ENCODE measurements around the gene MBD3L2.

DNA sequence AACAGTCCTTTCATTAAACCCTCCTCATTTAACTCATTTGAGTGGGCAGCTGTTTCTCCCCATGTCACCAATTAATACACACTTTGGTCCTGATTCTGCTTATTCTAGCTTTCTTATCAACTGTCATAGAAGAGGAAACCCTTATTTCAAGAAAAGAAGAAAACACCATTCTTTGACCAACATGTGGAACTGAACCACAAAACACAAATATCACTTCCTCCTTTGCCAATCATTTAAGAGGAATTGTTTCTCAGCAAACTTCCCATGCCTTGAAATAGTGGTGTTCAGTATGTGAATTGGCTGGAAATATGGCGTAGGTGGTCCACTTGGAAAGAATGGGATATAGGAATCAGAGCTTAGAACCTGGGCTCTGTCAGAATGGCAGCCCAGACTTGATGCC lies 48.3 kb upstream of the MBD3L2 start:
- no peak for TF ChIP-seq POLR2A (IDR thresholded peaks at IDR 0.05; ENCODE audit: low read depth, low read length)
- TF ChIP-seq POLR2AphosphoS5 (IDR thresholded peaks at IDR 0.05; ENCODE audit: low read depth, low read length), result no peak
- TF ChIP-seq TAF1 (IDR thresholded peaks at IDR 0.05; ENCODE audit: borderline replicate concordance, low read depth, low read length), result no peak
